BE2C (cell line): ENCODE measurements around the gene ELP5.

ENCODE experiments used
- DNase-seq: peaks from one replicate; pipeline ENCODE4 v3.0.0-alpha.2; 2020
- H3K27me3 ChIP-seq: fragments of 250-450 bp; sonication (Bioruptor Pico); 2 replicates; pipeline ENCODE4 v1.5.1; 2020; ENCODE audit warnings: mild to moderate bottlenecking
- H3K36me3 ChIP-seq: fragments of 250-450 bp; sonication (Bioruptor Pico); 2 replicates; pipeline ENCODE4 v1.5.1; 2020; ENCODE audit warnings: mild to moderate bottlenecking
- H3K4me1 ChIP-seq: fragments of 250-450 bp; sonication (Bioruptor Pico); 2 replicates; pipeline ENCODE4 v1.5.1; 2020
- H3K4me3 ChIP-seq: 2 replicates; pipeline ENCODE4 v1.5.1; 2011; ENCODE audit warnings: low read depth, low read length
- H3K9me3 ChIP-seq: fragments of 250-450 bp; sonication (Bioruptor Pico); 2 replicates; pipeline ENCODE4 v1.5.1; 2020
- TF ChIP-seq, protein P1 (sequence below): IDR thresholded peaks from 2 replicates; pipeline ENCODE4 v1.5.1; 2012; ENCODE audit warnings: mild to moderate bottlenecking, low read depth, low read length

Gene ELP5

DNA sequence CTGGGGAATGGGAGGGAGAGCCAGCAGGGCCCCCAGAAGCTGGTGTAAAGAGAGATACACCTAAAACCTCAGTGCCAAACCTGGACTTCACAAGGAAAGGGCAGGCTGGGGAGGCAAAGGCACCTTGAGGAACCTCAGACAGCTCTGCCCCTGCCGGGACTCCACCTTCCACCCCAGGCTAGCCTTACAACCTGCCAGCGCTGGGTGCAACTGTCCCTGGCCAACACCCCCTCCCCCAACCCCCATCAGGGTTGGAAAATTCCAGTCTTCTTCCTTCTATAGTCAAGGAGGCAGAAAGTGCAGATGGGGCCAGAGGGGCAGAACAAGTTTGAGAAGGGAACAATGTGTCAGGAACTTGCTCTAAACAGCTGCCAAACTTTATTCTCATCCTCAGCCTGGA lies 40.2 kb downstream of the ELP5 start:
- H3K4me1 ChIP-seq = no peaks in the 10 kb centered on the region
- H3K4me3 ChIP-seq = no peak overlapping the region
- TF ChIP-seq, protein P1, sequence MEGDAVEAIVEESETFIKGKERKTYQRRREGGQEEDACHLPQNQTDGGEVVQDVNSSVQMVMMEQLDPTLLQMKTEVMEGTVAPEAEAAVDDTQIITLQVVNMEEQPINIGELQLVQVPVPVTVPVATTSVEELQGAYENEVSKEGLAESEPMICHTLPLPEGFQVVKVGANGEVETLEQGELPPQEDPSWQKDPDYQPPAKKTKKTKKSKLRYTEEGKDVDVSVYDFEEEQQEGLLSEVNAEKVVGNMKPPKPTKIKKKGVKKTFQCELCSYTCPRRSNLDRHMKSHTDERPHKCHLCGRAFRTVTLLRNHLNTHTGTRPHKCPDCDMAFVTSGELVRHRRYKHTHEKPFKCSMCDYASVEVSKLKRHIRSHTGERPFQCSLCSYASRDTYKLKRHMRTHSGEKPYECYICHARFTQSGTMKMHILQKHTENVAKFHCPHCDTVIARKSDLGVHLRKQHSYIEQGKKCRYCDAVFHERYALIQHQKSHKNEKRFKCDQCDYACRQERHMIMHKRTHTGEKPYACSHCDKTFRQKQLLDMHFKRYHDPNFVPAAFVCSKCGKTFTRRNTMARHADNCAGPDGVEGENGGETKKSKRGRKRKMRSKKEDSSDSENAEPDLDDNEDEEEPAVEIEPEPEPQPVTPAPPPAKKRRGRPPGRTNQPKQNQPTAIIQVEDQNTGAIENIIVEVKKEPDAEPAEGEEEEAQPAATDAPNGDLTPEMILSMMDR = no peak
- peaks cover 28% of the 10 kb centered on the region for H3K27me3 ChIP-seq
- no peaks in the 10 kb centered on the region for H3K36me3 ChIP-seq
- H3K9me3 ChIP-seq = no peaks in the 10 kb centered on the region
- DNase-seq = no peak

DNA sequence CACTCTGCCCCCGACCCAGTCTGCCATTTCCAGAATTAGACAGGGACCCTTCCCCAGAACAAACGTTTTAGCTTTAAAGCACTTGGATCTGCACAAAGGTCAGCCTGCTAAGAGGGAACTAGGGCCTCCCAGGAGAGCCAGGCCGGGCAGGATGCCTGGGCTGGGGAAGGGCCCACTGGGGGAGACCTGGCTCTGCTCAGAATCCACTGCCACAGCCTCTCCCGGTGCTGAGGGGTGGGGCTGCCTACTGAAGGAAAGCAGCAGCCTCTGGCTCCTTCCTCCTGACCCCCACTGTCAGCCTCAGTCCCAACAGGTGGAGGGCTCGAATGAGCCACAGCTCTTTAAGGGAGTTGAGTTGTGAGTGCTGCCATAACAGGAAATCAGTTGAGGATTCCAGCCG lies 40.7 kb downstream of the ELP5 start:
- no peaks in the 10 kb centered on the region for H3K4me1 ChIP-seq
- TF ChIP-seq, protein P1 = no peak
- no peaks in the 10 kb centered on the region for H3K36me3 ChIP-seq
- DNase-seq = no peak
- peaks cover 28% of the 10 kb centered on the region for H3K27me3 ChIP-seq
- no peaks in the 10 kb centered on the region for H3K9me3 ChIP-seq
- H3K4me3 ChIP-seq = no peak overlapping the region

DNA sequence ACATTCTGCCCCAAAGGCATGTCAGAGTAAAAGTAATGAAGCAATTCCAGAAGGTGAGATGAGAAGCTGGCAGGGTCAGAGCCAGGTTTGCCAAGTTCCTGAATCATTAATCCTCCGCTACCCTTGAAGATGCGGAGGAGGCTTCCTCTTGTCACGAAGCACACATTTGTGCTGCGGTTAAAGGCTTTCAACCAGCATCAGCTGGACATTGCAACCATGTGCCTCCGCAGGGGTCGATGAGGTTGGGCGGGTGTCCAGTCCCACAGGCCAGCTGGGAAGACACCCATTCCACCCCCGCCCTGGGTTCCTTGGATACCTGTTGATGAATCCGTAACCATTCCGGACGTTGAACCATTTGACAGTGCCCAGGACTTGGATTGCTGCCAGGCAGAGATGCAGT lies 41.1 kb downstream of the ELP5 start:
- H3K36me3 ChIP-seq = no peaks in the 10 kb centered on the region
- no peaks in the 10 kb centered on the region for H3K9me3 ChIP-seq
- H3K4me3 ChIP-seq = no peak overlapping the region
- H3K27me3 ChIP-seq = peaks cover 28% of the 10 kb centered on the region
- no peak for DNase-seq
- no peaks in the 10 kb centered on the region for H3K4me1 ChIP-seq
- TF ChIP-seq, protein P1 = no peak

DNA sequence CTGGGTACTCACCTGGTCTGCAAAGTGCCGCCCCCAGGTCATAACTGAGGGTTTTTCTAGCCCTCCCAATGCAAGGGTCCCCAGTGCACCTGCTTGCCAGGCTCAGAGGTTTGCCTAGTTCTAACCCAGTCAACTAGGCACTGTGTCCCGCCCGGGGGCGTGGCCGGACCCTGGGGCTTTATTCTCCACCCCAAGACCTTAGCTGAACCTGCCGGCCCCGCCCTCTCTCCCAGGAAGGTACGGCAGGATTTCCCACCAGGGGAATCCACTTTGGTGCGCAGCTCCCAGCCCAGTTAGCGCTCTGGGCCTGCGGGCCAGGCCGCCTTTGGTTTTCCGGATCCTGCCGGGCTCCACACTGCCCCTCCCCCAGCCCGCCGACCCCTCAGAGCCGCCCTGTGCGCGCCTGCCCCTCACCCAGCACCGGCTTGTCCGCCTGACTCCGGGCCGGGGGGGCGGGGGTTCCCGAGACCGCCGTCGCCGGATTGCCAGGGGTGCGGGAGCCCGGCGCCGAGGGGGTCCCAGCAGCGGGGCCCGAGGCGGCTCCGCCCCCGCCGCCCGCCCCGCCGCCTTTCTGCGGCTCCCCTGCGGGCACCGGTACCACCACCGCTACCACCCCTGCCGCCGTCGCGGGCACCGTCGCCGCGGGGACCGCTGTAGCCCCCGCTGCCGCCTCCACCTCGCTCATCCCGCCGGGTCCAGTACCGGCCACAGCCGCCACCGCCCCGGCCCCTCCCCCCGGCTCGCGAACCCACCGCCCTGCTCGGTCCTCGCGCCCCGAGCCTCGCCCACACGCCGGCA lies 42.0 kb downstream of the ELP5 start:
- Histone ChIP-seq H3K9me3 (no peaks in the 10 kb centered on the region), H3K4me3 (no peak overlapping the region), H3K4me1 (no peaks in the 10 kb centered on the region), H3K27me3 (peaks cover 28% of the 10 kb centered on the region), H3K36me3 (no peaks in the 10 kb centered on the region)
- TF ChIP-seq, protein P1 = no peak
- no peak for DNase-seq

DNA sequence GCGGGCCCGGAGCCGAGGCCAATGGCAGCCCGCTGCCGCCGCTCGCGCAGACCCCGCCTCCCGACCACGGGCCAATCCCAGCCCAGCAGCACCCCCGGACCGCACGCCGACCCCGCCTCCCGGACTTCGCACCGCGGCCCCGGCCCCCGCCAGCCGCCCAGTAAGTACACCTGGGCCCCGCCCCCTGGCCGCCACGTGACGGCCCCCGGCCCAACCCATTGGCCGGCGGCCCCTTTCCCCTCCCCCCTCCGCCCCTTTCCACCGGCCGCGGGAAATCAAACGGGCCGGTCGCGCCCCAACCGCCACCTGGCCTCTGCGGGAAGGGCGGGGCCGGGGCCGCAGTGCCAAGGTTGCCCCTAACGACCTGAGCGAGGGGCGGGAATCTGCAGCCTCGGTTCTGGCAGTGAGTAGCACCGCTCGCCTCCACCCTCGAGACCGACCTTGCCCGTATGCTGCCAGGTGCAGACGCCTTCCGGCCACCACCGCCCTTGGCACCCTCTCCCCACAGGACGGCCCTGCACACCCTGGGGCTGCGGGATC lies 42.7 kb downstream of the ELP5 start, which contains the start of gene YBX2:
Gene YBX2, minus strand, starts transcription at position 26 of the 540 bp plus-strand sequence. CDS start 139 bp downstream, outside the sequence.
- peak; percentile 22 for DNase-seq
- Histone ChIP-seq H3K9me3 (no peaks in the 10 kb centered on the region), H3K36me3 (no peaks in the 10 kb centered on the region), H3K4me1 (no peaks in the 10 kb centered on the region), H3K27me3 (peaks cover 29% of the 10 kb centered on the region), H3K4me3 (no peak within 1 kb of the TSS)
- TF ChIP-seq, protein P1 = no peak
